OCI-LY1 (cell line): ENCODE results near the gene TCEA3.

Experiments used
- H2AFZ ChIP-seq: fragments of 200-600 bp; sonication (generic), shearing (Covaris generic); 2 replicates; pipeline ENCODE4 v1.6.0; 2014; ENCODE audit warnings: antibody characterized with exemption, mild to moderate bottlenecking, low read length
- H3F3A ChIP-seq: fragments of 200-600 bp; sonication (generic), shearing (Covaris generic); 2 replicates; pipeline ENCODE4 v1.6.0; 2014; ENCODE audit warnings: mild to moderate bottlenecking, antibody characterized with exemption, low read length, moderate library complexity; ENCODE audit not compliant: insufficient read depth
- H3K27ac ChIP-seq: fragments of 200-600 bp; sonication (generic); 2 replicates; pipeline ENCODE4 v1.5.1; 2014; ENCODE audit warnings: low read length, mixed run types, mild to moderate bottlenecking, low read depth; ENCODE audit not compliant: poor library complexity, severe bottlenecking
- H3K27me3 ChIP-seq: fragments of 200-600 bp; sonication (generic); 2 replicates; pipeline ENCODE4 v1.6.0; 2014; ENCODE audit warnings: antibody characterized with exemption, mild to moderate bottlenecking, low read length, moderate library complexity; ENCODE audit not compliant: insufficient read depth
- H3K36me3 ChIP-seq: fragments of 200-600 bp; sonication (generic); 2 replicates; pipeline ENCODE4 v1.6.1; 2014; ENCODE audit warnings: mild to moderate bottlenecking, antibody characterized with exemption, low read length, moderate library complexity, mixed read lengths; ENCODE audit not compliant: insufficient read depth
- H3K4me1 ChIP-seq: fragments of 200-600 bp; sonication (generic); 2 replicates; pipeline ENCODE4 v1.5.1; 2014; ENCODE audit warnings: mild to moderate bottlenecking, low read length, moderate library complexity; ENCODE audit not compliant: insufficient read depth, severe bottlenecking
- H3K4me2 ChIP-seq: fragments of 200-600 bp; sonication (generic), shearing (Covaris generic); 2 replicates; pipeline ENCODE4 v1.6.1; 2014; ENCODE audit warnings: low read length
- H3K4me3 ChIP-seq: fragments of 200-600 bp; sonication (generic); 2 replicates; pipeline ENCODE4 v1.5.1; 2014; ENCODE audit warnings: low read length, low read depth, mild to moderate bottlenecking, mixed read lengths; ENCODE audit not compliant: poor library complexity, severe bottlenecking
- H3K79me2 ChIP-seq: fragments of 200-600 bp; shearing (Covaris generic); 2 replicates; pipeline ENCODE4 v1.6.1; 2016; ENCODE audit warnings: mixed run types, low read length, mixed read lengths; ENCODE audit not compliant: insufficient read depth
- H3K9ac ChIP-seq: fragments of 200-600 bp; sonication (generic), shearing (Covaris generic); 2 replicates; pipeline ENCODE4 v1.6.1; 2014; ENCODE audit warnings: mild to moderate bottlenecking, low read length, mixed read lengths
- H3K9me2 ChIP-seq: fragments of 200-600 bp; sonication (generic), shearing (Covaris generic); 2 replicates; pipeline ENCODE4 v1.6.1; 2014; ENCODE audit warnings: low read depth, mild to moderate bottlenecking, low read length, mixed read lengths
- H3K9me3 ChIP-seq: fragments of 200-600 bp; shearing (Covaris generic); 2 replicates; pipeline ENCODE4 v1.6.1; 2014; ENCODE audit warnings: low read length, mixed read lengths
- H4K20me1 ChIP-seq: fragments of 200-600 bp; sonication (generic), shearing (Covaris generic); 2 replicates; pipeline ENCODE4 v1.6.0; 2016; ENCODE audit warnings: mild to moderate bottlenecking, low read length; ENCODE audit not compliant: insufficient read depth
- EZH2 ChIP-seq: fragments of 200-600 bp; sonication (generic), shearing (Covaris generic); IDR thresholded peaks from 2 replicates; pipeline ENCODE4 v1.8.0; 2017; ENCODE audit warnings: borderline replicate concordance, mixed run types, mild to moderate bottlenecking, antibody characterized with exemption, low read length, moderate library complexity, mixed read lengths
- TF ChIP-seq, protein P1 (sequence below): fragments of 200-600 bp; sonication (generic), shearing (Covaris generic); IDR thresholded peaks from 2 replicates; pipeline ENCODE4 v1.5.1; 2017; ENCODE audit warnings: mild to moderate bottlenecking, antibody characterized with exemption, low read length, moderate library complexity, mixed read lengths

TCEA3 gene

DNA sequence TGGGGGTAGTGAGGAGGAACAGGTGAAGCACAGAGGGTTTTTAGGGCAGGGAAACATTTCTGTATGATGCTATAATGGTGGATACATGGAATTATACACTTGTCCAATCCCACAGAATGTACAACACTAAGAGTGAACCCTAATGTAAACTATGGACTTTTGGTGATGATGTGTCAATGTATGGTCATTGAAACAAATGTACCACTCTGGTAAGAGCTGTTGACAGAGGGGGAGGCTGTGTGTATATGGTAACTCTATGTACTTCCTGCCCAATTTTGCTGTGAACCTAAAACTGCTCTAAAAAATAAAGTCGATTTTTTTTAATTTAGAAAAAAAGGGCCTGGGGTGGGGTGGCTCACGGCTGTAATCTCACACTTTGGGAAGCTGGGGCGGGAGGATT lies 36.5 kb upstream of the TCEA3 start:
- no peak overlapping the region for H3K9ac ChIP-seq
- H3K4me2 ChIP-seq, result no peak overlapping the region
- TF ChIP-seq EZH2, result no peak
- TF ChIP-seq, protein P1, sequence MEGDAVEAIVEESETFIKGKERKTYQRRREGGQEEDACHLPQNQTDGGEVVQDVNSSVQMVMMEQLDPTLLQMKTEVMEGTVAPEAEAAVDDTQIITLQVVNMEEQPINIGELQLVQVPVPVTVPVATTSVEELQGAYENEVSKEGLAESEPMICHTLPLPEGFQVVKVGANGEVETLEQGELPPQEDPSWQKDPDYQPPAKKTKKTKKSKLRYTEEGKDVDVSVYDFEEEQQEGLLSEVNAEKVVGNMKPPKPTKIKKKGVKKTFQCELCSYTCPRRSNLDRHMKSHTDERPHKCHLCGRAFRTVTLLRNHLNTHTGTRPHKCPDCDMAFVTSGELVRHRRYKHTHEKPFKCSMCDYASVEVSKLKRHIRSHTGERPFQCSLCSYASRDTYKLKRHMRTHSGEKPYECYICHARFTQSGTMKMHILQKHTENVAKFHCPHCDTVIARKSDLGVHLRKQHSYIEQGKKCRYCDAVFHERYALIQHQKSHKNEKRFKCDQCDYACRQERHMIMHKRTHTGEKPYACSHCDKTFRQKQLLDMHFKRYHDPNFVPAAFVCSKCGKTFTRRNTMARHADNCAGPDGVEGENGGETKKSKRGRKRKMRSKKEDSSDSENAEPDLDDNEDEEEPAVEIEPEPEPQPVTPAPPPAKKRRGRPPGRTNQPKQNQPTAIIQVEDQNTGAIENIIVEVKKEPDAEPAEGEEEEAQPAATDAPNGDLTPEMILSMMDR, result no peak
- no peaks in the 10 kb centered on the region for H3K9me2 ChIP-seq
- no peak overlapping the region for H2AFZ ChIP-seq
- H3K36me3 ChIP-seq, result no peaks in the 10 kb centered on the region
- no peak overlapping the region for H3K27ac ChIP-seq
- H3F3A ChIP-seq, result no peaks in the 10 kb centered on the region
- H4K20me1 ChIP-seq, result no peaks in the 10 kb centered on the region
- no peak overlapping the region for H3K4me3 ChIP-seq
- H3K4me1 ChIP-seq, result no peaks in the 10 kb centered on the region
- H3K9me3 ChIP-seq, result no peaks in the 10 kb centered on the region
- no peaks in the 10 kb centered on the region for H3K79me2 ChIP-seq
- peaks cover 12% of the 10 kb centered on the region for H3K27me3 ChIP-seq

DNA sequence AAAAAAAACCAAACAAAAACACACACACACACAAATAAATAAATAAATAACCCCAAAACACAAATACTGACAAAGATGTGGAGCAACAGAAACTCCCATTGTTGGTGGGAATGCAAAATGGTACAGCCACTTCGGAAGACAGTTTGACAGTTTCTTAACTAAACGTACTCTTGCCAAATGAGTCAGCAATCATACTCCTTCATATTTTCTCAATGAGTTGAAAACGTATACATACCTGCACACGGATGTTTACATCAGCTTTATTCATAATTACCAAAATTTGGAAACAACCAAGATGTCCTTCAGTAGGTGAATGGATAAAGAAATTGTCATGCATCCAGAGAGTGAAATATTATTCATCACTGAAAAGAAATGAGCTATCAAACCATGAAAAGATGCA lies 36.0 kb upstream of the TCEA3 start:
- Histone ChIP-seq H3K27ac (no peak overlapping the region), H3K36me3 (no peaks in the 10 kb centered on the region), H3K4me3 (no peak overlapping the region), H2AFZ (no peak overlapping the region), H3K4me2 (no peak overlapping the region), H3K9me2 (no peaks in the 10 kb centered on the region), H4K20me1 (no peaks in the 10 kb centered on the region), H3K4me1 (no peaks in the 10 kb centered on the region), H3K9ac (no peak overlapping the region), H3F3A (no peaks in the 10 kb centered on the region), H3K79me2 (no peaks in the 10 kb centered on the region), H3K27me3 (peaks cover 12% of the 10 kb centered on the region), H3K9me3 (no peaks in the 10 kb centered on the region)
- TF ChIP-seq, protein P1, result no peak
- no peak for TF ChIP-seq EZH2

DNA sequence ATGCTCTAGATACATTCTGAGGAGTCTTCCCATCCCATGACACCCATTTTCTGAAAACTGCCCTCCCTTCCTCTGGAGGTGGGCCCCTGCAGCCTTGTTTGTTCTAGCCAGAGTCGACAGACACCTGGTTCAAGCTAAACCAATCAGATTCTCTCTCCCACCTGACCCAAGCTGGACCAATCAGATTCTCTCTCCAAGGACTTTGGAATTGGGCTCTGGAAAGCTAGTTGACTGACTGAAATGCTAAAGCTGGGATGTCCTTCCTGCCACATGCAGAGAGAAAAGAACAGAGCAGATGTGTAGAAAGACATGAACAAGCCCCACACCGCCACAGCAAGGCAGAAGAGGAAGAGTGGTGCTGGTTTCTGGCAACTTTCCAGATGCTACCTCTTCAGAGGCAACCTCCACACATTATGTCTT lies 34.8 kb upstream of the TCEA3 start:
- H3K9me3 ChIP-seq, result no peaks in the 10 kb centered on the region

More for the DNA sequence above, 34.8 kb upstream of the TCEA3 start:
- H3K9me2 ChIP-seq, result no peaks in the 10 kb centered on the region
- H4K20me1 ChIP-seq, result no peaks in the 10 kb centered on the region
- H3K27me3 ChIP-seq, result peaks cover 7% of the 10 kb centered on the region
- H3F3A ChIP-seq, result no peaks in the 10 kb centered on the region
- no peak overlapping the region for H2AFZ ChIP-seq
- H3K79me2 ChIP-seq, result no peaks in the 10 kb centered on the region
- H3K9ac ChIP-seq, result no peak overlapping the region
- H3K4me1 ChIP-seq, result no peaks in the 10 kb centered on the region
- no peak overlapping the region for H3K27ac ChIP-seq
- no peak for TF ChIP-seq EZH2
- TF ChIP-seq, protein P1, result no peak
- H3K4me3 ChIP-seq, result no peak overlapping the region
- no peak overlapping the region for H3K4me2 ChIP-seq
- no peaks in the 10 kb centered on the region for H3K36me3 ChIP-seq
